Heart left ventricle (tissue), 16 donors: Measurements from ENCODE around the gene DYNC1H1. TPM values are rescaled to one million over a fixed set of nuclear protein-coding genes. Genes with fewer than 3 reads are reported as not detected.

Experiments
- ATAC-seq, 4 donors: fragments of 200-7000 bp; cut with Tn5 transposase; one replicate each; pipeline ENCODE4 v1.9.1; 2020 to 2022; ENCODE audit warnings: moderate library complexity in 4 of 4, mild to moderate bottlenecking in 3 of 4, moderate number of reproducible peaks in 1 of 4
- DNase-seq, 5 donors: peaks; one replicate each; pipeline ENCODE4 v3.0.0-alpha.2; 2020
- H3K27ac ChIP-seq, 12 donors: fragments of 200-600 bp; sonication (generic) in 4 of 12; one replicate each; pipeline versions ENCODE4 v1.5.0 to v1.8.0; 2016 to 2022; ENCODE audit warnings: mild to moderate bottlenecking in 2 of 12
- H3K27me3 ChIP-seq, 9 donors: fragments of 200-600 bp; sonication (generic) in 2 of 9; one replicate each; pipeline versions ENCODE4 v1.5.1 to v1.8.0; 2016 to 2022; ENCODE audit warnings: mild to moderate bottlenecking in 3 of 9
- H3K36me3 ChIP-seq, 9 donors: fragments of 200-600 bp; sonication (generic) in 2 of 9; one replicate each; pipeline versions ENCODE4 v1.5.0 to v1.8.0; 2018 to 2022; ENCODE audit warnings: mild to moderate bottlenecking in 2 of 9
- H3K4me1 ChIP-seq, 12 donors: fragments of 200-600 bp; sonication (generic) in 4 of 12; one replicate each; pipeline versions ENCODE4 v1.5.0 to v1.8.0; 2016 to 2022; ENCODE audit warnings: mild to moderate bottlenecking in 3 of 12
- H3K4me3 ChIP-seq, 12 donors: fragments of 200-600 bp; sonication (generic) in 4 of 12; one replicate each; pipeline versions ENCODE4 v1.5.0 to v1.8.0; 2017 to 2022; ENCODE audit warnings: mild to moderate bottlenecking in 9 of 12, moderate library complexity in 4 of 12
- H3K9me3 ChIP-seq, 12 donors: fragments of 200-600 bp; sonication (generic) in 4 of 12; one replicate each; pipeline versions ENCODE4 v1.5.0 to v1.8.0; 2016 to 2022; ENCODE audit warnings: mild to moderate bottlenecking in 1 of 12
- CTCF ChIP-seq, 12 donors: fragments of 200-600 bp; sonication (generic) in 4 of 12; IDR thresholded peaks; one replicate each; pipeline versions ENCODE4 v1.5.0 to v1.8.0; 2018 to 2022; ENCODE audit warnings: antibody characterized with exemption in 12 of 12, mild to moderate bottlenecking in 5 of 12
- POLR2A ChIP-seq, 2 donors: fragments of 450-650 bp; IDR thresholded peaks; one replicate each; pipeline ENCODE4 v1.6.1; 2017; ENCODE audit warnings: antibody characterized with exemption in 2 of 2, mild to moderate bottlenecking in 2 of 2, moderate library complexity in 2 of 2
- WGBS, 4 donors: extraction: QIAGEN DNeasy Blood & Tissue Kit in 2 of 4; methylation state at CpG; one replicate each; pipeline versions ENCODE4 v1.1.5 to v1.1.7; 2013 to 2018; 5-methylcytosine and 5-hydroxymethylcytosine counted together
- intact Hi-C, 10 donors: fragments of 100-400 bp; cut with DNase I; formaldehyde crosslinking; loops; one replicate each; pipeline versions ENCODE4 v1.11.1 to v1.14.2; 2022
- polyA plus RNA-seq, 2 donors: library from polyadenylated mRNA; stranded (reverse); fragments of 200-250 nt; gene quantifications; one replicate each; pipeline ENCODE4 v1.2.3, GENCODE V29; 2013
- total RNA-seq, 9 donors: library from RNA; depleted of rRNA in 2 of 9; stranded (reverse); fragments of >200 nt in 2 of 9; fragmentation: NEBNext Ultra II Directional in 3 of 9; extraction: Animal tissue kit (Norgen Biotek cat#: 25700) in 3 of 9; gene quantifications; one replicate each; pipeline versions ENCODE4 v1.1.0 to v1.2.4, GENCODE V29; 2016 to 2023
- donor health status: ischemic (EF 13 %, LVEDD 7.1; RV severe dilation, severe dysfunction).
- donor health status: healthy with polysubstance abuse.
- donor health status: DM: no; HTN: yes; CAD: no.
- donor health status: DM: no; HTN: no; CAD: no.
- donor health status: ischemic (EF 25% LVEDD 6.9; RV normal size, moderate dysfunction).
- donor health status: ischemic (EF 25% LVEDD 5.7; RV mildly dilated, moderate dysfunction).
- donor health status: healthy.
- donor health status: DM: yes; HTN: yes; CAD: no.
- donor health status: ischemic (EF 35%, LVEDD 5.7; RV mildly dilated, moderate dysfunction).
- donor health status: nonischemic (EF 11% LVEDD 7.7; RV severe dilation, severe dysfunction).
- donor health status: DM: yes; HTN: yes; CAD: no.
- donor health status: PGD.
- donor health status: ischemic (EF 29% LVEDD 5.4; RV normal size, mild dysfunction).
- donor health status: nonischemic (EF 23%, LVEDD 6.1; RV moderate dilation, normal function).

The DYNC1H1 gene
- total and polyA plus RNA-seq, 11 donors = 164 to 942 (median 553) TPM

- WGBS, 4 donors = 87 to 92% (median 90%) methylated on average over 6 of the region's 6 CpGs
- TF ChIP-seq POLR2A (IDR thresholded peaks at IDR 0.05) = no peak
- TF ChIP-seq CTCF (IDR thresholded peaks at IDR 0.05) = no peak
- H3K4me3 ChIP-seq = no peak overlapping the region
- H3K4me1 ChIP-seq = peaks cover 0 to 12% (median 3%) of the 10 kb centered on the region in 12 donors
- H3K9me3 ChIP-seq = no peaks in the 10 kb centered on the region
- DNase-seq (no peak), ATAC-seq (no peak)
- no peak overlapping the region for H3K27ac ChIP-seq
- no peaks in the 10 kb centered on the region for H3K36me3 ChIP-seq
- no peaks in the 10 kb centered on the region for H3K27me3 ChIP-seq
- intact Hi-C loops = loop anchor here in 2 of 10 donors (10.0 kb wide), 2 partner anchors 240 to 250 kb away; no protein-coding TSS in a partner anchor
Observed at GRCh38 chr14:101954501-101954900, 9.9 kb upstream of the DYNC1H1 start.

GRCh38 chr14:101955695-101956161 is 8.6 kb upstream of the DYNC1H1 start:
- WGBS, 4 donors = 75 to 87% (median 77%) methylated on average over 12 to 34 of the region's 34 CpGs
- TF ChIP-seq CTCF (IDR thresholded peaks at IDR 0.05) = no peak
- TF ChIP-seq POLR2A (IDR thresholded peaks at IDR 0.05) = no peak
- intact Hi-C loops = loop anchor here in 2 of 10 donors (10.0 kb wide), 2 partner anchors 241 to 251 kb away; no protein-coding TSS in a partner anchor
- ATAC-seq = no peak
- DNase-seq = no peak
- Histone ChIP-seq H3K36me3 (no peaks in the 10 kb centered on the region), H3K4me1 (peaks cover 0 to 4% (median 0%) of the 10 kb centered on the region in 12 donors), H3K4me3 (no peak overlapping the region), H3K27ac (no peak overlapping the region), H3K27me3 (no peaks in the 10 kb centered on the region), H3K9me3 (no peaks in the 10 kb centered on the region)

- Histone ChIP-seq H3K27me3 (no peaks in the 10 kb centered on the region), H3K4me1 (peaks cover 0 to 5% (median 0%) of the 10 kb centered on the region in 12 donors), H3K9me3 (no peaks in the 10 kb centered on the region), H3K4me3 (no peak overlapping the region), H3K36me3 (no peaks in the 10 kb centered on the region), H3K27ac (no peak overlapping the region)
- ATAC-seq = no peak
- intact Hi-C loops = loop anchor here in 2 of 10 donors (10.0 kb wide), 2 partner anchors 242 to 252 kb away; no protein-coding TSS in a partner anchor
- 82 to 87% (median 85%) methylated on average over 25 of the region's 25 CpGs for WGBS, 4 donors
- no peak for DNase-seq
- TF ChIP-seq CTCF (IDR thresholded peaks at IDR 0.05) (no peak), POLR2A (IDR thresholded peaks at IDR 0.05) (no peak)
Observed at GRCh38 chr14:101956179-101956885, 8.0 kb upstream of the DYNC1H1 start.

- H3K27ac ChIP-seq = no peak overlapping the region
- DNase-seq (no peak), ATAC-seq (no peak)
- H3K9me3 ChIP-seq = no peaks in the 10 kb centered on the region
- H3K36me3 ChIP-seq = no peaks in the 10 kb centered on the region
- H3K4me3 ChIP-seq = no peak overlapping the region
- peaks cover 0 to 15% (median 6%) of the 10 kb centered on the region in 12 donors for H3K4me1 ChIP-seq
- TF ChIP-seq CTCF (IDR thresholded peaks at IDR 0.05) (no peak), POLR2A (IDR thresholded peaks at IDR 0.05) (no peak)
- WGBS, 4 donors = 85 to 89% (median 86%) methylated on average over 13 of the region's 13 CpGs
- intact Hi-C loops = loop anchor here in 2 of 10 donors (10.0 kb wide), 2 partner anchors 243 to 253 kb away; no protein-coding TSS in a partner anchor
- no peaks in the 10 kb centered on the region for H3K27me3 ChIP-seq
Observed at GRCh38 chr14:101957406-101958234, 6.8 kb upstream of the DYNC1H1 start.
